ENCODE results near the gene LYRM4. TPM values are rescaled to one million over a fixed set of nuclear protein-coding genes. Genes with fewer than 3 reads are reported as not detected.

Gene LYRM4
- total and polyA plus RNA-seq, 7 donors: 11.3 to 21.1 (median 16.1) TPM

DNA sequence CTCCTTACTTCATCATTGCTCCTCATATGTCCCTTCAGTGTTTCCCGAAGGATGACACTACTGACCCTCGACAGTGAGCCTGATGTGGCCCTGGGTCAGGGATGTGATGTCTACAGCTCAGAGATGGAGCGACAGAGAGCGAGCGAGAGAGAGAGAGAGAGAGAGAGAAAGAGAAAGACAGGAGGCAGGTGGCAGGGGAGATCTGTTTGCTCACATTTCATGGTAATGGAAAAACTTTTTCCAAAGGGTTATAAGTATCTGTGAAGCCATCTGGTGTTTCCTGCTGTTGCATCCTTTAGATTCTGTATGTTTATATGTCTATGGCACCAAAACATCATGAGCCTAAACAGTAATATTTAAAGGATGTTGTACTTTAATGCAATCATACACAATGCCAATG lies 98.4 kb downstream of the LYRM4 start:
- intact Hi-C loops (cut with DNase I): no loop called here
- Histone ChIP-seq H3K4me1 (no peaks in the 10 kb centered on the region), H3K27me3 (ENCODE audit: insufficient read depth in 3 of 3, low read length in 2 of 3) (no peaks in the 10 kb centered on the region), H3K4me3 (no peak overlapping the region), H3K9me3 (no peaks in the 10 kb centered on the region), H3K36me3 (ENCODE audit: insufficient read depth in 1 of 2, low read depth in 1 of 2) (no peaks in the 10 kb centered on the region), H3K27ac (no peak overlapping the region)
- DNase-seq (no peak), ATAC-seq (no peak)
- WGBS, 3 donors: 79 to 92% (median 86%) methylated on average over 5 of the region's 5 CpGs
- TF ChIP-seq, protein P1, sequence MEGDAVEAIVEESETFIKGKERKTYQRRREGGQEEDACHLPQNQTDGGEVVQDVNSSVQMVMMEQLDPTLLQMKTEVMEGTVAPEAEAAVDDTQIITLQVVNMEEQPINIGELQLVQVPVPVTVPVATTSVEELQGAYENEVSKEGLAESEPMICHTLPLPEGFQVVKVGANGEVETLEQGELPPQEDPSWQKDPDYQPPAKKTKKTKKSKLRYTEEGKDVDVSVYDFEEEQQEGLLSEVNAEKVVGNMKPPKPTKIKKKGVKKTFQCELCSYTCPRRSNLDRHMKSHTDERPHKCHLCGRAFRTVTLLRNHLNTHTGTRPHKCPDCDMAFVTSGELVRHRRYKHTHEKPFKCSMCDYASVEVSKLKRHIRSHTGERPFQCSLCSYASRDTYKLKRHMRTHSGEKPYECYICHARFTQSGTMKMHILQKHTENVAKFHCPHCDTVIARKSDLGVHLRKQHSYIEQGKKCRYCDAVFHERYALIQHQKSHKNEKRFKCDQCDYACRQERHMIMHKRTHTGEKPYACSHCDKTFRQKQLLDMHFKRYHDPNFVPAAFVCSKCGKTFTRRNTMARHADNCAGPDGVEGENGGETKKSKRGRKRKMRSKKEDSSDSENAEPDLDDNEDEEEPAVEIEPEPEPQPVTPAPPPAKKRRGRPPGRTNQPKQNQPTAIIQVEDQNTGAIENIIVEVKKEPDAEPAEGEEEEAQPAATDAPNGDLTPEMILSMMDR (IDR thresholded peaks at IDR 0.05): no peak

DNA sequence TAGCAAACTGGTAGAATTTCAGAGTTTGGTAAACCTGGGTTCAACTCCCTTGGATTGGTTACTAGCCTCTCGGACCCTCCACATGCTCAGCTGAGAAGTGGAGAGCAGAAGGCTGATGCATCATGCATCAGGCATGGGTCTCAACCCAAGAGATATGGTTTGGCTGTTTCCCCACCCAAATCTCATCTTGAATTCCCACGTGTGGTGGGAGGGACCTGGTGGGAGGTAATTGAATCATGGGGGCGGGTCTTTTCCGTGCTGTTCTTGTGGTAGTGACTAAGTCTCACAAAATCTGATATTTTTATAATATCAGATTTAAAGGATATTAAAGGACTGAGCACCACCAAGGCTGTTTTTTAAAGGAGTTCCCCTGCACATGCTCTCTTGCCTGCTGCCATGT lies 100.5 kb downstream of the LYRM4 start:
- ATAC-seq (no peak), DNase-seq (no peak)
- Histone ChIP-seq H3K9me3 (no peaks in the 10 kb centered on the region), H3K4me3 (no peak overlapping the region), H3K36me3 (ENCODE audit: insufficient read depth in 1 of 2, low read depth in 1 of 2) (no peaks in the 10 kb centered on the region), H3K27ac (no peak overlapping the region), H3K4me1 (no peaks in the 10 kb centered on the region), H3K27me3 (ENCODE audit: insufficient read depth in 3 of 3, low read length in 2 of 3) (no peaks in the 10 kb centered on the region)
- intact Hi-C loops (cut with DNase I): no loop called here
- WGBS, 3 donors: 87 to 95% (median 94%) methylated on average over 4 of the region's 4 CpGs
- TF ChIP-seq, protein P1 (IDR thresholded peaks at IDR 0.05): no peak

DNA sequence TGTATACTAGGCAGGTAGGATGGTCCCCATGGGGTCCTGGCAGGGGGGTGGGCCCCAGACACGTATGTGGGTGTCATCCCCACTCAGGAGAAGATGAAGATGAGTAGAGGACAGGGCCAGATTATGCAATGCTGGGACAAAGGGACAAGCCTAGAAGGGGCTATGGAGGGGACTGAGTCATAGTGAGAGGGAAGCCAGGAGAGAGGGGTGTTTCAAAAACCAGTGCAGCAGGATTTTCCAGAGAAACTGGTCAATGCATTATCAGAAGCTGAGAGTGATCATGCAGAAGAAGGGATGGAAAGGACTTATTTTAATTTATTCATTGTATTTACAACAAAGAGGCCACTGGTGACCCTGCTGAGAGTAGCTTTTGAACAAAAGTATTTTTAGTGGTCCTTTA lies 101.6 kb downstream of the LYRM4 start:
- H3K9me3 ChIP-seq: no peaks in the 10 kb centered on the region
- no peaks in the 10 kb centered on the region for H3K27me3 ChIP-seq (ENCODE audit: insufficient read depth in 3 of 3, low read length in 2 of 3)
- H3K27ac ChIP-seq: no peak overlapping the region
- no peak overlapping the region for H3K4me3 ChIP-seq
- no peaks in the 10 kb centered on the region for H3K36me3 ChIP-seq (ENCODE audit: insufficient read depth in 1 of 2, low read depth in 1 of 2)
- WGBS, 3 donors: 89 to 94% (median 91%) methylated on average over 1 of the region's 1 CpG
- no peak for ATAC-seq
- DNase-seq: no peak
- intact Hi-C loops (cut with DNase I): no loop called here
- TF ChIP-seq, protein P1 (IDR thresholded peaks at IDR 0.05): no peak
- no peaks in the 10 kb centered on the region for H3K4me1 ChIP-seq

DNA sequence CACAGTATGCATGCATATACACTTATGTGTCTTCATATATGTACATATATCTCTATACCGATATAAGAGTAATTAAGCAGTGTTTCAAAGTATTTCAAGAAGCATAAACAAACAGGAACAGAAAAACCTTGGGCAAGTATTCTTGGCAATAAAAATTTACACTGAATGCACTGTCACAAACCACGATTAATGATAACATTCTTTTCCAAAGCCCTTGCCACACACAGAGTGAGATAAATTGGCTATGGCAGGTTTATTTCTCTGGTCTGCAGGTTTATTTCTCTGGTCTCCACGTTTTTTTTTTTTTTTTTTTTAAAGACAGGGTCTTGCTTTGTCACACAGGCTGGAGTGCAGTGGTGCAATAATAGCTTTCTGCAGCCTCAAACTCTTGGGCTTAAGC lies 102.6 kb downstream of the LYRM4 start:
- Histone ChIP-seq H3K4me3 (no peak overlapping the region), H3K27ac (no peak overlapping the region), H3K4me1 (no peaks in the 10 kb centered on the region), H3K27me3 (ENCODE audit: insufficient read depth in 3 of 3, low read length in 2 of 3) (no peaks in the 10 kb centered on the region), H3K9me3 (no peaks in the 10 kb centered on the region), H3K36me3 (ENCODE audit: insufficient read depth in 1 of 2, low read depth in 1 of 2) (no peaks in the 10 kb centered on the region)
- ATAC-seq (no peak), DNase-seq (no peak)
- intact Hi-C loops (cut with DNase I): no loop called here
- TF ChIP-seq, protein P1 (IDR thresholded peaks at IDR 0.05): no peak
- 60 to 62% (median 60%) methylated on average over 3 of the region's 3 CpGs for WGBS, 3 donors

DNA sequence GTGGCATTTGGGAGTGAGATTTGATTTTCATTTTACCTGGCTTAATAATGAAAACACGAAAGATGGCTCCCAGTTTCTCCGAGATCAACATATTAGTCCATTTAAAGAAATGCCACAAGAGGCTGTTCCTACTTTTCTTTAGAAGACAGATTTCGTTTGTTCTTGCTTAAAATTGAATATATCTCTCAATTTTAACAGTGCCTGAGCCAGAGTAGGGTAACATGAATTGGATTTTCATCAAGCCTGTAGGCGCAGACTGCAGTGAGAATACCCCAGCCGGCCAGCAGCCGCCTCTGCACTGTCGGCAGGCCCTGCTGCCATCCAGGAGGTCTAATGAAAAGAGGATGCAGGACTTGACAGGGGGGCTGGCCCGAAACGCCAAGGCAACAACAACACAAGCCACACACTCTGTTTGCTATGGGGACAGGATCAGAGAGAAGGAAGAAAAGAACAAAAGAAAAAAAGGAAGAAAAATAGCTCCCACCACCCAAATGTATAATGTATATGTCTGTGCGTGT lies 103.1 kb downstream of the LYRM4 start:
- Histone ChIP-seq H3K4me1 (no peaks in the 10 kb centered on the region), H3K27ac (no peak overlapping the region), H3K36me3 (ENCODE audit: insufficient read depth in 1 of 2, low read depth in 1 of 2) (no peaks in the 10 kb centered on the region), H3K4me3 (no peak overlapping the region), H3K9me3 (no peaks in the 10 kb centered on the region), H3K27me3 (ENCODE audit: insufficient read depth in 3 of 3, low read length in 2 of 3) (no peaks in the 10 kb centered on the region)
- DNase-seq: no peak
- ATAC-seq: no peak
- intact Hi-C loops (cut with DNase I): no loop called here
- WGBS, 3 donors: 87 to 90% (median 89%) methylated on average over 10 of the region's 10 CpGs
- TF ChIP-seq, protein P1 (IDR thresholded peaks at IDR 0.05): no peak
